Epithelial cell of proximal tubule (primary cell): ENCODE measurements around the gene FHOD3. TPM values are rescaled to one million over a fixed set of nuclear protein-coding genes. Genes with fewer than 3 reads are reported as not detected.

Experiments
- DNase-seq: peaks from one replicate; pipeline ENCODE4 v3.0.0-alpha.2; 2011; ENCODE audit warnings: low read depth
- H3K4me3 ChIP-seq: 2 replicates; pipeline ENCODE4 v1.5.1; 2011; ENCODE audit warnings: low read depth, mild to moderate bottlenecking, low read length
- CTCF ChIP-seq: conservative IDR thresholded peaks from 2 replicates; pipeline ENCODE4 v1.5.1; 2012; ENCODE audit warnings: low read depth, mild to moderate bottlenecking, low read length
- total RNA-seq: library from RNA; depleted of rRNA; stranded (reverse); fragments of >200 nt; gene quantifications from 2 replicates; pipeline ENCODE4 v1.2.3, GENCODE V29; 2015

The FHOD3 gene
- total RNA-seq, 1 donor from 2014 or later: 27.3 TPM

DNA sequence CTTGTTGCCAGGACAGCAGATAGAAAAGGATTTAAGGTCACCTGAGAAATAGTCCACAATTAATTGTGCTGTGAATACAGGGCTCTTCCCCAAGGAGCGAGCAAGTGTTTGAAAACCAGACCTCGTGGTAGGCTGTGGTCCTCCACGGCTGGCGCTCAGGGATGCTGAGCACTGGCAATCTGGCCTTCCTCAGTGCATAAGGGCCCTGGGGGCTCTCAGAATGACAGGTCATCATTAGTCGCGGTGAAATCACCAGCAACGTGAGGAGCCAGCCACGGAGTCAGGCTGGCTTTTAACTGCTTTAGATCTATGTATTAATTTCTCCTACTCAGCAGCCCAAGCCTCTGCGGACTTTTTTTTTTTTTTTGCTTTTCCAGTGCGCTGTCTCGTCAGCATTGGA, 148.5 kb downstream of the FHOD3 start:
- TF ChIP-seq CTCF: no peak
- H3K4me3 ChIP-seq: no peak overlapping the region
- no peak for DNase-seq

- no peak for DNase-seq
- H3K4me3 ChIP-seq: no peak overlapping the region
- no peak for TF ChIP-seq CTCF
These were observed 151.1 kb downstream of the FHOD3 start for GRCh38 chr18:36448384-36449290.

- no peak for DNase-seq
- no peak overlapping the region for H3K4me3 ChIP-seq
- TF ChIP-seq CTCF: no peak
These were observed 151.9 kb downstream of the FHOD3 start for GRCh38 chr18:36449451-36449850.

- no peak for TF ChIP-seq CTCF
- H3K4me3 ChIP-seq: no peak overlapping the region
- no peak for DNase-seq
These were observed 152.8 kb downstream of the FHOD3 start for GRCh38 chr18:36450264-36450663.

DNA sequence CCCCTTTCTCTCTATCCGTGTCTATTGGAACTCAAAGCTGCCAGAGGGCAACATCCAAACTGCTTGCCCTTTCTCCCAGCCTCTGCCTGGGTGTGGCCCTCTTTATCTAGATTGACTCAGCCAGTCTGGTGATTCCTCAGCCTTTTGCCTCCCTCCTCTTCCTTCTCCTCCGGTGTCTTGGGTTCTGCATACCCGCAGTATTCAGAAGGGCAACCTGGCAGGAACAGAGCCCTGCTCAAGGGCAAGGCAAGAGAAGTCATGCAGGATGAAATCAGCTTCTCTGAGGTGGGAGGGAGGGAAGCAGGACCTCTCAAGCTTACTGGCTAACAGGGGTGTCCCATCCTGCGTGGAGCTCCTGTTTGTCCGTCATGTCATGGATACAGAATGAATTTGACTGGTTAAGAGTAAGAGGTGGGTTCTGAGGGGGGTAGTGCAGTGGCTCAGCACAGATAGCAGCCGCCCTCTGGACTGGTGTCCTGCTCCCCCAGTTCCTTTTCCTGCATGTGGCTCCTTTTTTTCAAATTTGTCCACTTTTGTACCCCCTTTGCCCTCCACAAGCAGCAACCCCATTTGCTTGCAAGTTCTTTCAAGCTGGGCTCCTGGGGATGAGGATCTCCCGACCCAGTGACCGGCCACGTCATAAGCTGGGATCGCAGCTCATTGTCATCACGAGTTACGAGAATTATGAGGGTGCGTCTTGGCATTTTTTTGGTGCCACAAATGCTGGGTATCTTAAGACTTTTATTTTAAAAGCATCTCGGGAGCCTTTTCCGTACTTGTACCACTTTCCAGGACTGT, 154.1 kb downstream of the FHOD3 start:
- DNase-seq: no peak
- H3K4me3 ChIP-seq: no peak overlapping the region
- no peak for TF ChIP-seq CTCF

GRCh38 chr18:36454245-36454644, 156.7 kb downstream of the FHOD3 start:
- H3K4me3 ChIP-seq: no peak overlapping the region
- TF ChIP-seq CTCF: no peak
- DNase-seq: no peak
